ENCODE data around the gene TSPAN33. TPM values are rescaled to one million over a fixed set of nuclear protein-coding genes. Genes with fewer than 3 reads are reported as not detected.

Gene TSPAN33
- polyA plus RNA-seq, 1 donor (not counting 4 experiments of a cell fraction or from before 2014, with no cell fraction given) = 0.93 TPM

GRCh38 chr7:129143724-129144094 lies 798 bp upstream of the TSPAN33 start:
- H3K9ac ChIP-seq (ENCODE audit: control insufficient read depth, extremely low read depth, insufficient read depth, low read length) = no peak overlapping the region
- H2AFZ ChIP-seq (ENCODE audit: control insufficient read depth, low read length) = no peak overlapping the region
- peak overlapping the region; percentile 79 for H3K4me2 ChIP-seq (ENCODE audit: control insufficient read depth, extremely low read depth, insufficient read depth, low read depth, low read length)
- H3K27ac ChIP-seq (ENCODE audit: control insufficient read depth, insufficient read depth, low read length) = no peak overlapping the region
- no peaks in the 10 kb centered on the region for H3K9me3 ChIP-seq (ENCODE audit: control insufficient read depth, low read depth, low read length)
- H3K79me2 ChIP-seq (ENCODE audit: control insufficient read depth, insufficient read depth, low read length) = no peaks in the 10 kb centered on the region
- dilution Hi-C loops (cut with MboI; ENCODE audit: extremely low pct_ligation_motif_present, low sequenced_read_pairs) = no loop called here
- H3K4me3 ChIP-seq (ENCODE audit: control insufficient read depth in 2 of 3, extremely low read depth in 1 of 3, insufficient read depth in 2 of 3, low read depth in 1 of 3, low read length in 3 of 3) = no peak overlapping the region
- H3K9me1 ChIP-seq (ENCODE audit: control insufficient read depth, extremely low read depth, insufficient read depth, low read length) = no peaks in the 10 kb centered on the region
- no peak for DNase-seq (ENCODE audit: low read depth, low spot score)
- FAIRE-seq = no peak
- no peaks in the 10 kb centered on the region for H3K36me3 ChIP-seq (ENCODE audit: control insufficient read depth in 2 of 2, extremely low read depth in 1 of 2, insufficient read depth in 2 of 2, low read length in 2 of 2)
- H3K27me3 ChIP-seq (ENCODE audit: control insufficient read depth, extremely low read depth, insufficient read depth, low read length) = peaks cover 38% of the 10 kb centered on the region
- H4K20me1 ChIP-seq (ENCODE audit: control insufficient read depth, extremely low read depth, insufficient read depth, low read length) = no peaks in the 10 kb centered on the region
- TF ChIP-seq EZH2 (IDR thresholded peaks at IDR 0.05; ENCODE audit: low read length) (no peak), CTCF (optimal IDR thresholded peaks at IDR 0.05 in 1 of 3, IDR thresholded peaks at IDR 0.05 in 1 of 3, conservative IDR thresholded peaks at IDR 0.05 in 1 of 3; ENCODE audit: extremely low read depth in 1 of 3, insufficient read depth in 2 of 3, low read length in 3 of 3) (no peak)
- H3K4me1 ChIP-seq (ENCODE audit: control insufficient read depth, extremely low read depth, insufficient read depth, low read length) = peaks cover 4% of the 10 kb centered on the region

- Histone ChIP-seq H3K9me3 (ENCODE audit: control insufficient read depth, low read depth, low read length) (no peaks in the 10 kb centered on the region), H3K36me3 (ENCODE audit: control insufficient read depth in 2 of 2, extremely low read depth in 1 of 2, insufficient read depth in 2 of 2, low read length in 2 of 2) (no peaks in the 10 kb centered on the region), H2AFZ (ENCODE audit: control insufficient read depth, low read length) (peak overlapping the region; percentile 5), H3K27ac (ENCODE audit: control insufficient read depth, insufficient read depth, low read length) (no peak overlapping the region), H3K9ac (ENCODE audit: control insufficient read depth, extremely low read depth, insufficient read depth, low read length) (no peak overlapping the region), H3K4me1 (ENCODE audit: control insufficient read depth, extremely low read depth, insufficient read depth, low read length) (peaks cover 4% of the 10 kb centered on the region), H3K27me3 (ENCODE audit: control insufficient read depth, extremely low read depth, insufficient read depth, low read length) (peaks cover 40% of the 10 kb centered on the region), H3K4me3 (ENCODE audit: control insufficient read depth in 2 of 3, extremely low read depth in 1 of 3, insufficient read depth in 2 of 3, low read depth in 1 of 3, low read length in 3 of 3) (peak overlapping the region; percentile 28 to 61 (median 43)), H3K79me2 (ENCODE audit: control insufficient read depth, insufficient read depth, low read length) (no peaks in the 10 kb centered on the region), H3K9me1 (ENCODE audit: control insufficient read depth, extremely low read depth, insufficient read depth, low read length) (no peaks in the 10 kb centered on the region), H3K4me2 (ENCODE audit: control insufficient read depth, extremely low read depth, insufficient read depth, low read depth, low read length) (peak overlapping the region; percentile 83), H4K20me1 (ENCODE audit: control insufficient read depth, extremely low read depth, insufficient read depth, low read length) (no peaks in the 10 kb centered on the region)
- TF ChIP-seq CTCF (optimal IDR thresholded peaks at IDR 0.05 in 1 of 3, IDR thresholded peaks at IDR 0.05 in 1 of 3, conservative IDR thresholded peaks at IDR 0.05 in 1 of 3; ENCODE audit: extremely low read depth in 1 of 3, insufficient read depth in 2 of 3, low read length in 3 of 3) (peak in 2 of 3 experiments; percentile 34 to 55), EZH2 (IDR thresholded peaks at IDR 0.05; ENCODE audit: low read length) (peak; percentile 38)
- FAIRE-seq = no peak
- DNase-seq (ENCODE audit: low read depth, low spot score) = no peak
- dilution Hi-C loops (cut with MboI; ENCODE audit: extremely low pct_ligation_motif_present, low sequenced_read_pairs) = no loop called here
These were observed 544 bp downstream of the TSPAN33 start for GRCh38 chr7:129144834-129145668.

Data from keratinocyte (primary cell).